GM23248 (cell line): ENCODE results near the gene RAB38.

ENCODE experiments used
- EZH2 ChIP-seq: fragments of 200-600 bp; sonication (generic); IDR thresholded peaks from 2 replicates; pipeline ENCODE4 v1.6.1; 2018; ENCODE audit warnings: antibody characterized with exemption, mild to moderate bottlenecking; ENCODE audit not compliant: insufficient read depth, poor library complexity, severe bottlenecking
- EZH2phosphoT487 ChIP-seq: fragments of 200-600 bp; sonication (generic); IDR thresholded peaks from 2 replicates; pipeline ENCODE4 v1.6.1; 2018; ENCODE audit warnings: antibody characterized with exemption, moderate library complexity, mild to moderate bottlenecking, low read depth; ENCODE audit not compliant: insufficient read depth

DNA sequence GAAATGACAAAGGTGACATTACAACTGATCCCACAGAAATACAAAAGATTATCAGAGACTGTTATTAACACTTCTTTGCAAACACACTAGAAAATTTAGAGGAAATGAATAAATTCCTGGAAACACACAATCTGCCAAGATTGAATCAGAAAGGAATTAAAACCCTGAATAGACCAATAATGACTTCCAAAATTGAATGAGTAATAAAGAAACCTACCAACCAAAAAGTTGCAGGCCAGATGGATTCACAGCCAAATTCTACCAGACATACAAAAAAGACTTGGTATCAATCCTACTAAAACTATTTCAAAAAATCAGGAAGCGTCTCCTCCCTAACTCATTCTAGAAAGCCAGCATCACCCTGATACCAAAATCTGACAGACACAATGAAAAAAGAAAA, 17.2 kb downstream of the RAB38 start:
- no peak for TF ChIP-seq EZH2phosphoT487
- TF ChIP-seq EZH2: no peak
